GM12878 (cell line): Measurements from ENCODE around the gene RNF175. TPM values are rescaled to one million over a fixed set of nuclear protein-coding genes. Genes with fewer than 3 reads are reported as not detected.

ENCODE experiments used
- ATAC-seq: fragments of 200-7000 bp; cut with Tn5 transposase; 3 replicates; pipeline ENCODE4 v1.9.1; 2020; ENCODE audit warnings: mild to moderate bottlenecking, moderate library complexity
- BruUV-seq: library from RNA; stranded (reverse); fragments of 400-500 nt; replicated peaks from 2 replicates; lab custom pipeline; 2021; lab: Mats Ljungman, UMichigan
- CTCF ChIA-PET: fragments of 300-600 bp; sonication (Branson Sonifier 250); formaldehyde crosslinking; extraction: SDS; loops from one replicate; lab custom pipeline; 2021; ENCODE audit warnings: inconsistent platforms; lab: Yijun Ruan, JAX
- POLR2A ChIA-PET: fragments of 350-600 bp; formaldehyde crosslinking; extraction: SDS; loops from one replicate; lab custom pipeline; 2021; ENCODE audit warnings: inconsistent platforms; lab: Charles Lee
- RAD21 ChIA-PET: fragments of 300-600 bp; sonication (Branson Sonifier 250); formaldehyde crosslinking; loops from one replicate; lab custom pipeline; 2023; ENCODE audit warnings: antibody characterized with exemption; ENCODE audit not compliant: unreplicated experiment; lab: Charles Lee
- SMC1A ChIA-PET: fragments of 300-600 bp; sonication (Branson Sonifier 250); formaldehyde crosslinking; loops from one replicate; lab custom pipeline; 2023; ENCODE audit not compliant: unreplicated experiment, uncharacterized antibody; lab: Charles Lee
- DNase-seq: peaks from one replicate; pipeline ENCODE4 v3.0.0-alpha.2; 2011; ENCODE audit warnings: low read depth, low spot score
- FAIRE-seq: peaks from 3 replicates; lab custom pipeline; 2011; peaks lifted over from hg19 to GRCh38; lab: Jason Lieb, UNC
- H2AFZ ChIP-seq: 2 replicates; pipeline ENCODE4 v1.6.0; 2011; ENCODE audit warnings: low read depth, low read length, control low read depth; ENCODE audit not compliant: control insufficient read depth
- H3K27ac ChIP-seq: 2 replicates; pipeline ENCODE4 v1.5.1; 2011; ENCODE audit warnings: control low read depth; ENCODE audit not compliant: control insufficient read depth, insufficient read depth
- H3K27me3 ChIP-seq, 2 experiments: replicated peaks in 1 of 2; 2 replicates each; pipeline versions ENCODE4 v1.6.0 to v1.6.1; 2011; ENCODE audit warnings: low read length in 1 of 2; ENCODE audit not compliant: control insufficient read depth in 2 of 2, insufficient read depth in 2 of 2
- H3K36me3 ChIP-seq, 2 experiments: 2 replicates each; pipeline ENCODE4 v1.5.1; 2011; ENCODE audit warnings: low read length in 1 of 2; ENCODE audit not compliant: control insufficient read depth in 2 of 2, insufficient read depth in 2 of 2
- H3K4me1 ChIP-seq: 2 replicates; pipeline ENCODE4 v1.6.1; 2011; ENCODE audit warnings: mild to moderate bottlenecking, low read length, moderate library complexity, mixed read lengths; ENCODE audit not compliant: control insufficient read depth, insufficient read depth
- H3K4me2 ChIP-seq: 2 replicates; pipeline ENCODE4 v1.6.0; 2011; ENCODE audit warnings: control low read depth; ENCODE audit not compliant: control insufficient read depth, insufficient read depth
- H3K4me3 ChIP-seq: fragments of 200-600 bp; sonication (generic); 2 replicates; pipeline ENCODE4 v1.5.1; 2016
- H3K79me2 ChIP-seq: 2 replicates; pipeline ENCODE4 v1.6.0; 2011; ENCODE audit warnings: low read length; ENCODE audit not compliant: control insufficient read depth, insufficient read depth
- H3K9ac ChIP-seq: 2 replicates; pipeline ENCODE4 v1.8.0; 2011; ENCODE audit warnings: low read length, control low read depth, mixed read lengths; ENCODE audit not compliant: control insufficient read depth, insufficient read depth
- H3K9me3 ChIP-seq: replicated peaks from 3 replicates; pipeline ENCODE4 v1.5.1; 2011; ENCODE audit warnings: mild to moderate bottlenecking, low read length; ENCODE audit not compliant: control insufficient read depth, insufficient read depth
- H4K20me1 ChIP-seq: 2 replicates; pipeline ENCODE4 v1.6.0; 2011; ENCODE audit not compliant: control insufficient read depth, insufficient read depth
- KLF5 ChIP-seq: fragments of 450-650 bp; IDR thresholded peaks from 2 replicates; pipeline ENCODE4 v1.6.1; 2014; ENCODE audit warnings: mild to moderate bottlenecking; ENCODE audit not compliant: partially characterized antibody
- MLLT1 ChIP-seq: fragments of 450-650 bp; IDR thresholded peaks from 2 replicates; pipeline ENCODE4 v1.6.1; 2016; ENCODE audit warnings: mild to moderate bottlenecking
- MTA2 ChIP-seq: fragments of 450-650 bp; IDR thresholded peaks from 2 replicates; pipeline ENCODE4 v1.6.1; 2016; ENCODE audit warnings: low read depth, mild to moderate bottlenecking, moderate library complexity
- MXI1 ChIP-seq: fragments of 150-350 bp; IDR thresholded peaks from 2 replicates; pipeline ENCODE4 v1.6.1; 2011; ENCODE audit warnings: low read depth, mild to moderate bottlenecking, inconsistent platforms, low read length, improper control_type of control experiment
- MYB ChIP-seq: fragments of 150-350 bp; IDR thresholded peaks from 2 replicates; pipeline ENCODE4 v1.6.1; 2014; ENCODE audit warnings: mild to moderate bottlenecking, low read depth, low read length, borderline replicate concordance
- MYC ChIP-seq: IDR thresholded peaks from 2 replicates; pipeline ENCODE4 v1.6.1; 2011; ENCODE audit warnings: mild to moderate bottlenecking, low read length, moderate library complexity, inconsistent platforms; ENCODE audit not compliant: insufficient read depth, insufficient replicate concordance, insufficient read length, severe bottlenecking
- NBN ChIP-seq: fragments of 450-650 bp; IDR thresholded peaks from 2 replicates; pipeline ENCODE4 v1.6.1; 2016
- NKRF ChIP-seq: fragments of 450-650 bp; conservative IDR thresholded peaks from 2 replicates; pipeline ENCODE4 v1.6.1; 2017; ENCODE audit warnings: mild to moderate bottlenecking, moderate library complexity
- NR2C1 ChIP-seq: fragments of 450-650 bp; IDR thresholded peaks from 2 replicates; pipeline ENCODE4 v1.6.1; 2017; ENCODE audit warnings: antibody characterized with exemption, mild to moderate bottlenecking, moderate library complexity
- NR2C2 ChIP-seq: IDR thresholded peaks from 2 replicates; pipeline ENCODE4 v1.6.1; 2011; ENCODE audit warnings: borderline replicate concordance, low read depth; ENCODE audit not compliant: control insufficient read depth, insufficient read length
- PBX3 ChIP-seq: IDR thresholded peaks from 2 replicates; pipeline ENCODE4 v1.6.1; 2011; ENCODE audit warnings: mild to moderate bottlenecking, low read depth, low read length, moderate library complexity; ENCODE audit not compliant: insufficient replicate concordance
- RAD21 ChIP-seq: IDR thresholded peaks from 2 replicates; pipeline ENCODE4 v1.6.1; 2011; ENCODE audit warnings: mild to moderate bottlenecking, low read depth, low read length, moderate library complexity; ENCODE audit not compliant: insufficient read depth
- RAD51 ChIP-seq: fragments of 450-650 bp; IDR thresholded peaks from 2 replicates; pipeline ENCODE4 v1.6.1; 2016; ENCODE audit warnings: moderate library complexity, mild to moderate bottlenecking, inconsistent platforms
- RCOR1 ChIP-seq: conservative IDR thresholded peaks from 2 replicates; pipeline ENCODE4 v1.6.1; 2012; ENCODE audit warnings: low read depth, low read length, improper control_type of control experiment
- SUZ12 ChIP-seq: fragments of 200-600 bp; sonication (generic); IDR thresholded peaks from one replicate; pipeline ENCODE4 v1.6.1; 2018; ENCODE audit warnings: antibody characterized with exemption, mild to moderate bottlenecking; ENCODE audit not compliant: unreplicated experiment
- TARDBP ChIP-seq: IDR thresholded peaks from 2 replicates; pipeline ENCODE4 v1.6.1; 2016; ENCODE audit warnings: borderline replicate concordance
- USF1 ChIP-seq: IDR thresholded peaks from 2 replicates; pipeline ENCODE4 v1.6.1; 2011; ENCODE audit warnings: borderline replicate concordance, low read depth, mild to moderate bottlenecking, moderate library complexity, mixed read lengths, low read length; ENCODE audit not compliant: insufficient read depth; ENCODE audit errors: extremely low read length
- WGBS: methylation state at CpG from one replicate; pipeline ENCODE4 v1.1.6; 2016; ENCODE audit warnings: low lambda C conversion rate; ENCODE audit not compliant: insufficient replicate concordance, insufficient coverage; ENCODE audit errors: missing lambda C conversion rate; 5-methylcytosine and 5-hydroxymethylcytosine counted together
- in situ Hi-C: fragments of 300-500 bp; cut with MboI; formaldehyde crosslinking; loops from 9 replicates; pipeline ENCODE4 v1.14.3; 2018; ENCODE audit warnings: mixed read lengths
- intact Hi-C: fragments of 100-400 bp; cut with micrococcal nuclease; formaldehyde crosslinking; loops from one replicate; pipeline ENCODE4 v1.14.2; 2022; ENCODE audit not compliant: unreplicated experiment
- polyA plus RNA-seq, 11 experiments: library from polyadenylated mRNA; depleted of rRNA in 4 of 11; unstranded in 6 of 11; stranded (reverse) in 5 of 11; fragments of >200 nt; fragmentation: Nextera tagmentation in 4 of 11; fragmentation: Illumina TruSeq in 1 of 11; extraction: Ambion mirVana in 4 of 11; extraction: Trizol in 1 of 11; gene quantifications; 1 replicate in 1 of 11; 2 replicates in 10 of 11; pipeline versions ENCODE4 v1.2.1 to v1.2.3, GENCODE V29; 2011 to 2016; ENCODE audit warnings: inconsistent platforms in 2 of 11, missing spikeins in 2 of 11, low read depth in 1 of 11
- total RNA-seq, 4 experiments: library from RNA; depleted of rRNA in 3 of 4; stranded (reverse); fragments of >200 nt in 3 of 4; fragmentation: Illumina TruSeq in 1 of 4; extraction: Trizol in 1 of 4; gene quantifications; 2 replicates each; pipeline versions ENCODE4 v1.2.1 to v1.2.3, GENCODE V29; 2013 to 2021
- TF ChIP-seq, protein P1 (sequence below): IDR thresholded peaks from 2 replicates; pipeline ENCODE4 v1.6.1; 2011; ENCODE audit warnings: low read depth, low read length, improper control_type of control experiment, borderline replicate concordance

Gene RNF175
- total and polyA plus RNA-seq, 10 of the 15 experiments (the other 5 are each of a cell fraction or from before 2014, with no cell fraction given): not detected

DNA sequence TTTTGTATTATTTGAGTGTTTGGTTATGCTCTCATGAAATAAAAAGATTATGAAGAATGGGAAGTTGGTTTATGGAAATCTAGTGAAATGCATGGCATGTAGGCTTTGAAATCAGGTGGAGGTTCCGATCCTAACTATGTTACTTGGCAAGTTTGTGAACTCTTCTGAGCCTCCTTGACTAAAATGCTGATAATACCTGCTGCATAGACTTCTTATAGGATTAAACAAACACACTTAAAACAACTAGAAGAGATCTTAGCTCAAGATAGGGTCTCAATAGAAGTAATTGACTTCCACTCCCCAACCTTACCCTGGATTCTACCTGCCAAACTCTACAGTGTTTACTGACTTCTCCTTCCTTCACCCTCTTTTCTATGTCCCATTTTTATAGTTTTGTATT is 97.9 kb downstream of the RNF175 start:
- in situ Hi-C loops (no loop called here), intact Hi-C loops (no loop called here)
- POLR2A ChIA-PET: no interaction called here
- H3K27ac ChIP-seq: no peak overlapping the region
- H3K4me2 ChIP-seq: no peak overlapping the region
- ATAC-seq (no peak), DNase-seq (no peak), FAIRE-seq (no peak)
- H3K36me3 ChIP-seq: no peaks in the 10 kb centered on the region
- SMC1A ChIA-PET: no interaction called here
- CTCF ChIA-PET: no interaction called here
- no peak overlapping the region for H3K9ac ChIP-seq
- H3K27me3 ChIP-seq: no peaks in the 10 kb centered on the region
- no peak overlapping the region for H3K4me3 ChIP-seq
- H3K9me3 ChIP-seq: no peaks in the 10 kb centered on the region; the same call in 2 of the 3 replicates
- 73% methylated on average over 1 of the region's 1 CpG for WGBS
- BruUV-seq: no TSS peak
- no peaks in the 10 kb centered on the region for H3K79me2 ChIP-seq
- no peaks in the 10 kb centered on the region for H3K4me1 ChIP-seq
- H2AFZ ChIP-seq: no peak overlapping the region
- no peaks in the 10 kb centered on the region for H4K20me1 ChIP-seq
- RAD21 ChIA-PET: no interaction called here
- TF ChIP-seq USF1: no peak
- TF ChIP-seq NR2C2: no peak
- TF ChIP-seq MTA2: no peak
- no peak for TF ChIP-seq MYC
- TF ChIP-seq KLF5: no peak
- no peak for TF ChIP-seq NKRF
- TF ChIP-seq TARDBP: no peak
- TF ChIP-seq PBX3: no peak
- TF ChIP-seq RAD51: no peak
- no peak for TF ChIP-seq MLLT1
- TF ChIP-seq RCOR1: no peak
- no peak for TF ChIP-seq MYB
- no peak for TF ChIP-seq RAD21
- TF ChIP-seq, protein P1, sequence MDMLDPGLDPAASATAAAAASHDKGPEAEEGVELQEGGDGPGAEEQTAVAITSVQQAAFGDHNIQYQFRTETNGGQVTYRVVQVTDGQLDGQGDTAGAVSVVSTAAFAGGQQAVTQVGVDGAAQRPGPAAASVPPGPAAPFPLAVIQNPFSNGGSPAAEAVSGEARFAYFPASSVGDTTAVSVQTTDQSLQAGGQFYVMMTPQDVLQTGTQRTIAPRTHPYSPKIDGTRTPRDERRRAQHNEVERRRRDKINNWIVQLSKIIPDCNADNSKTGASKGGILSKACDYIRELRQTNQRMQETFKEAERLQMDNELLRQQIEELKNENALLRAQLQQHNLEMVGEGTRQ: no peak
- TF ChIP-seq NR2C1: no peak
- no peak for TF ChIP-seq MXI1
- TF ChIP-seq NBN: no peak
- TF ChIP-seq SUZ12: no peak
